OCI-LY7 (cell line): ENCODE results near the gene GPR78.

ENCODE experiments used
- EZH2phosphoT487 ChIP-seq: fragments of 200-600 bp; sonication (generic); IDR thresholded peaks from 2 replicates; pipeline ENCODE4 v1.6.1; 2018; ENCODE audit warnings: low read depth, borderline replicate concordance, mild to moderate bottlenecking, mixed run types, antibody characterized with exemption, low read length, moderate library complexity, mixed read lengths
- TF ChIP-seq, protein P1 (sequence below): fragments of 200-600 bp; sonication (generic); conservative IDR thresholded peaks from 2 replicates; pipeline ENCODE4 v1.5.1; 2014; ENCODE audit warnings: mild to moderate bottlenecking, antibody characterized with exemption, low read length, moderate library complexity, mixed read lengths

- TF ChIP-seq, protein P1, sequence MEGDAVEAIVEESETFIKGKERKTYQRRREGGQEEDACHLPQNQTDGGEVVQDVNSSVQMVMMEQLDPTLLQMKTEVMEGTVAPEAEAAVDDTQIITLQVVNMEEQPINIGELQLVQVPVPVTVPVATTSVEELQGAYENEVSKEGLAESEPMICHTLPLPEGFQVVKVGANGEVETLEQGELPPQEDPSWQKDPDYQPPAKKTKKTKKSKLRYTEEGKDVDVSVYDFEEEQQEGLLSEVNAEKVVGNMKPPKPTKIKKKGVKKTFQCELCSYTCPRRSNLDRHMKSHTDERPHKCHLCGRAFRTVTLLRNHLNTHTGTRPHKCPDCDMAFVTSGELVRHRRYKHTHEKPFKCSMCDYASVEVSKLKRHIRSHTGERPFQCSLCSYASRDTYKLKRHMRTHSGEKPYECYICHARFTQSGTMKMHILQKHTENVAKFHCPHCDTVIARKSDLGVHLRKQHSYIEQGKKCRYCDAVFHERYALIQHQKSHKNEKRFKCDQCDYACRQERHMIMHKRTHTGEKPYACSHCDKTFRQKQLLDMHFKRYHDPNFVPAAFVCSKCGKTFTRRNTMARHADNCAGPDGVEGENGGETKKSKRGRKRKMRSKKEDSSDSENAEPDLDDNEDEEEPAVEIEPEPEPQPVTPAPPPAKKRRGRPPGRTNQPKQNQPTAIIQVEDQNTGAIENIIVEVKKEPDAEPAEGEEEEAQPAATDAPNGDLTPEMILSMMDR, result no peak
- no peak for TF ChIP-seq EZH2phosphoT487
Measured at GRCh38 chr4:8534129-8534528, 46.1 kb upstream of the GPR78 start.
